GM12878 (cell line): ENCODE results near the gene DIP2C. TPM values are rescaled to one million over a fixed set of nuclear protein-coding genes. Genes with fewer than 3 reads are reported as not detected.

Source experiments
- ATAC-seq: fragments of 200-7000 bp; cut with Tn5 transposase; 3 replicates; pipeline ENCODE4 v1.9.1; 2020; ENCODE audit warnings: mild to moderate bottlenecking, moderate library complexity
- BruUV-seq: library from RNA; stranded (reverse); fragments of 400-500 nt; replicated peaks from 2 replicates; lab custom pipeline; 2021; lab: Mats Ljungman, UMichigan
- CTCF ChIA-PET: fragments of 300-600 bp; sonication (Branson Sonifier 250); formaldehyde crosslinking; extraction: SDS; loops from one replicate; lab custom pipeline; 2021; ENCODE audit warnings: inconsistent platforms; lab: Yijun Ruan, JAX
- POLR2A ChIA-PET: fragments of 350-600 bp; formaldehyde crosslinking; extraction: SDS; loops from one replicate; lab custom pipeline; 2021; ENCODE audit warnings: inconsistent platforms; lab: Charles Lee
- RAD21 ChIA-PET: fragments of 300-600 bp; sonication (Branson Sonifier 250); formaldehyde crosslinking; loops from one replicate; lab custom pipeline; 2023; ENCODE audit warnings: antibody characterized with exemption; ENCODE audit not compliant: unreplicated experiment; lab: Charles Lee
- SMC1A ChIA-PET: fragments of 300-600 bp; sonication (Branson Sonifier 250); formaldehyde crosslinking; loops from one replicate; lab custom pipeline; 2023; ENCODE audit not compliant: unreplicated experiment, uncharacterized antibody; lab: Charles Lee
- DNase-seq: peaks from one replicate; pipeline ENCODE4 v3.0.0-alpha.2; 2011; ENCODE audit warnings: low read depth, low spot score
- FAIRE-seq: peaks from 3 replicates; lab custom pipeline; 2011; peaks lifted over from hg19 to GRCh38; lab: Jason Lieb, UNC
- H2AFZ ChIP-seq: 2 replicates; pipeline ENCODE4 v1.6.0; 2011; ENCODE audit warnings: low read depth, low read length, control low read depth; ENCODE audit not compliant: control insufficient read depth
- H3K27ac ChIP-seq: 2 replicates; pipeline ENCODE4 v1.5.1; 2011; ENCODE audit warnings: control low read depth; ENCODE audit not compliant: control insufficient read depth, insufficient read depth
- H3K27me3 ChIP-seq, 2 experiments: replicated peaks in 1 of 2; 2 replicates each; pipeline versions ENCODE4 v1.6.0 to v1.6.1; 2011; ENCODE audit warnings: low read length in 1 of 2; ENCODE audit not compliant: control insufficient read depth in 2 of 2, insufficient read depth in 2 of 2
- H3K36me3 ChIP-seq, 2 experiments: 2 replicates each; pipeline ENCODE4 v1.5.1; 2011; ENCODE audit warnings: low read length in 1 of 2; ENCODE audit not compliant: control insufficient read depth in 2 of 2, insufficient read depth in 2 of 2
- H3K4me1 ChIP-seq: 2 replicates; pipeline ENCODE4 v1.6.1; 2011; ENCODE audit warnings: mild to moderate bottlenecking, low read length, moderate library complexity, mixed read lengths; ENCODE audit not compliant: control insufficient read depth, insufficient read depth
- H3K4me2 ChIP-seq: 2 replicates; pipeline ENCODE4 v1.6.0; 2011; ENCODE audit warnings: control low read depth; ENCODE audit not compliant: control insufficient read depth, insufficient read depth
- H3K4me3 ChIP-seq: fragments of 200-600 bp; sonication (generic); 2 replicates; pipeline ENCODE4 v1.5.1; 2016
- H3K79me2 ChIP-seq: 2 replicates; pipeline ENCODE4 v1.6.0; 2011; ENCODE audit warnings: low read length; ENCODE audit not compliant: control insufficient read depth, insufficient read depth
- H3K9ac ChIP-seq: 2 replicates; pipeline ENCODE4 v1.8.0; 2011; ENCODE audit warnings: low read length, control low read depth, mixed read lengths; ENCODE audit not compliant: control insufficient read depth, insufficient read depth
- H3K9me3 ChIP-seq: replicated peaks from 3 replicates; pipeline ENCODE4 v1.5.1; 2011; ENCODE audit warnings: mild to moderate bottlenecking, low read length; ENCODE audit not compliant: control insufficient read depth, insufficient read depth
- H4K20me1 ChIP-seq: 2 replicates; pipeline ENCODE4 v1.6.0; 2011; ENCODE audit not compliant: control insufficient read depth, insufficient read depth
- BMI1 ChIP-seq: fragments of 450-650 bp; IDR thresholded peaks from 2 replicates; pipeline ENCODE4 v1.6.1; 2016; ENCODE audit warnings: mild to moderate bottlenecking, moderate library complexity, borderline replicate concordance
- BRCA1 ChIP-seq: IDR thresholded peaks from 2 replicates; pipeline ENCODE4 v1.6.1; 2011; ENCODE audit warnings: low read depth, low read length, improper control_type of control experiment
- CBX3 ChIP-seq: fragments of 200-600 bp; sonication (generic); IDR thresholded peaks from 2 replicates; pipeline ENCODE4 v1.6.1; 2016; ENCODE audit warnings: low read depth, borderline replicate concordance
- GATAD2B ChIP-seq: fragments of 450-650 bp; conservative IDR thresholded peaks from 2 replicates; pipeline ENCODE4 v1.6.1; 2017; ENCODE audit warnings: low read depth, mild to moderate bottlenecking, moderate library complexity
- HDAC2 ChIP-seq: fragments of 200-600 bp; sonication (generic); IDR thresholded peaks from 2 replicates; pipeline ENCODE4 v1.6.1; 2017
- RAD21 ChIP-seq: IDR thresholded peaks from 2 replicates; pipeline ENCODE4 v1.6.1; 2011; ENCODE audit warnings: mild to moderate bottlenecking, low read depth, low read length, moderate library complexity; ENCODE audit not compliant: insufficient read depth
- SREBF1 ChIP-seq: IDR thresholded peaks from 2 replicates; pipeline ENCODE4 v1.6.1; 2012; ENCODE audit warnings: mild to moderate bottlenecking, low read length
- USF1 ChIP-seq: IDR thresholded peaks from 2 replicates; pipeline ENCODE4 v1.6.1; 2011; ENCODE audit warnings: borderline replicate concordance, low read depth, mild to moderate bottlenecking, moderate library complexity, mixed read lengths, low read length; ENCODE audit not compliant: insufficient read depth; ENCODE audit errors: extremely low read length
- ZNF207 ChIP-seq: fragments of 450-650 bp; IDR thresholded peaks from 2 replicates; pipeline ENCODE4 v1.6.1; 2014; ENCODE audit warnings: antibody characterized with exemption, mild to moderate bottlenecking, borderline replicate concordance
- WGBS: methylation state at CpG from one replicate; pipeline ENCODE4 v1.1.6; 2016; ENCODE audit warnings: low lambda C conversion rate; ENCODE audit not compliant: insufficient replicate concordance, insufficient coverage; ENCODE audit errors: missing lambda C conversion rate; 5-methylcytosine and 5-hydroxymethylcytosine counted together
- in situ Hi-C: fragments of 300-500 bp; cut with MboI; formaldehyde crosslinking; loops from 9 replicates; pipeline ENCODE4 v1.14.3; 2018; ENCODE audit warnings: mixed read lengths
- intact Hi-C: fragments of 100-400 bp; cut with micrococcal nuclease; formaldehyde crosslinking; loops from one replicate; pipeline ENCODE4 v1.14.2; 2022; ENCODE audit not compliant: unreplicated experiment
- polyA plus RNA-seq, 11 experiments: library from polyadenylated mRNA; depleted of rRNA in 4 of 11; unstranded in 6 of 11; stranded (reverse) in 5 of 11; fragments of >200 nt; fragmentation: Nextera tagmentation in 4 of 11; fragmentation: Illumina TruSeq in 1 of 11; extraction: Ambion mirVana in 4 of 11; extraction: Trizol in 1 of 11; gene quantifications; 1 replicate in 1 of 11; 2 replicates in 10 of 11; pipeline versions ENCODE4 v1.2.1 to v1.2.3, GENCODE V29; 2011 to 2016; ENCODE audit warnings: inconsistent platforms in 2 of 11, missing spikeins in 2 of 11, low read depth in 1 of 11
- total RNA-seq, 4 experiments: library from RNA; depleted of rRNA in 3 of 4; stranded (reverse); fragments of >200 nt in 3 of 4; fragmentation: Illumina TruSeq in 1 of 4; extraction: Trizol in 1 of 4; gene quantifications; 2 replicates each; pipeline versions ENCODE4 v1.2.1 to v1.2.3, GENCODE V29; 2013 to 2021
- TF ChIP-seq, protein P1 (sequence below): fragments of 450-650 bp; formaldehyde crosslinking; IDR thresholded peaks from 2 replicates; pipeline ENCODE4 v1.5.0; 2022; ENCODE audit warnings: mild to moderate bottlenecking, missing genetic modification characterization

DIP2C gene
- total and polyA plus RNA-seq, 10 of the 15 experiments (the other 5 are each of a cell fraction or from before 2014, with no cell fraction given): 0.01 to 0.10 (median 0.06) TPM

GRCh38 chr10:344582-345200 is 344.8 kb downstream of the DIP2C start:
- RAD21 ChIA-PET: no interaction called here
- FAIRE-seq: no peak
- no peak overlapping the region for H3K4me2 ChIP-seq

GRCh38 chr10:343231-344220 is 345.9 kb downstream of the DIP2C start:
- no peak overlapping the region for H2AFZ ChIP-seq
- TF ChIP-seq BRCA1 (no peak), RAD21 (no peak), ZNF207 (no peak), SREBF1 (no peak), USF1 (no peak), HDAC2 (no peak), GATAD2B (no peak), BMI1 (no peak)
- TF ChIP-seq, protein P1, sequence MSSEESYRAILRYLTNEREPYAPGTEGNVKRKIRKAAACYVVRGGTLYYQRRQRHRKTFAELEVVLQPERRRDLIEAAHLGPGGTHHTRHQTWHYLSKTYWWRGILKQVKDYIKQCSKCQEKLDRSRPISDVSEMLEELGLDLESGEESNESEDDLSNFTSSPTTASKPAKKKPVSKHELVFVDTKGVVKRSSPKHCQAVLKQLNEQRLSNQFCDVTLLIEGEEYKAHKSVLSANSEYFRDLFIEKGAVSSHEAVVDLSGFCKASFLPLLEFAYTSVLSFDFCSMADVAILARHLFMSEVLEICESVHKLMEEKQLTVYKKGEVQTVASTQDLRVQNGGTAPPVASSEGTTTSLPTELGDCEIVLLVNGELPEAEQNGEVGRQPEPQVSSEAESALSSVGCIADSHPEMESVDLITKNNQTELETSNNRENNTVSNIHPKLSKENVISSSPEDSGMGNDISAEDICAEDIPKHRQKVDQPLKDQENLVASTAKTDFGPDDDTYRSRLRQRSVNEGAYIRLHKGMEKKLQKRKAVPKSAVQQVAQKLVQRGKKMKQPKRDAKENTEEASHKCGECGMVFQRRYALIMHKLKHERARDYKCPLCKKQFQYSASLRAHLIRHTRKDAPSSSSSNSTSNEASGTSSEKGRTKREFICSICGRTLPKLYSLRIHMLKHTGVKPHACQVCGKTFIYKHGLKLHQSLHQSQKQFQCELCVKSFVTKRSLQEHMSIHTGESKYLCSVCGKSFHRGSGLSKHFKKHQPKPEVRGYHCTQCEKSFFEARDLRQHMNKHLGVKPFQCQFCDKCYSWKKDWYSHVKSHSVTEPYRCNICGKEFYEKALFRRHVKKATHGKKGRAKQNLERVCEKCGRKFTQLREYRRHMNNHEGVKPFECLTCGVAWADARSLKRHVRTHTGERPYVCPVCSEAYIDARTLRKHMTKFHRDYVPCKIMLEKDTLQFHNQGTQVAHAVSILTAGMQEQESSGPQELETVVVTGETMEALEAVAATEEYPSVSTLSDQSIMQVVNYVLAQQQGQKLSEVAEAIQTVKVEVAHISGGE (CRISPR knock-in tag): no peak

More at GRCh38 chr10:344582-345200, 344.8 kb downstream of the DIP2C start:
- no peaks in the 10 kb centered on the region for H3K27me3 ChIP-seq
- no peaks in the 10 kb centered on the region for H3K9me3 ChIP-seq
- ChIA-PET SMC1A (interaction anchor here (1.1 kb wide), 1 partner anchor 11 kb away, joined by 3 read pairs; no protein-coding TSS in a partner anchor), CTCF (interaction anchor here (0.9 kb wide), 1 partner anchor 9 kb away, joined by 3 read pairs; no protein-coding TSS in a partner anchor), POLR2A (no interaction called here)
- no peak overlapping the region for H3K27ac ChIP-seq
- H3K36me3 ChIP-seq: no peaks in the 10 kb centered on the region; a peak in 1 of 4 replicates
- H3K4me1 ChIP-seq: no peaks in the 10 kb centered on the region
- BruUV-seq: no TSS peak
- no peak overlapping the region for H3K9ac ChIP-seq
- WGBS: 85% methylated on average over 27 of the region's 27 CpGs
- in situ Hi-C loops: no loop called here
- no peaks in the 10 kb centered on the region for H4K20me1 ChIP-seq
- no peaks in the 10 kb centered on the region for H3K79me2 ChIP-seq
- DNase-seq (no peak), ATAC-seq (no peak)
- no peak overlapping the region for H2AFZ ChIP-seq
- no peak overlapping the region for H3K4me3 ChIP-seq
- intact Hi-C loops: no loop called here
- TF ChIP-seq CBX3 (no peak), SREBF1 (no peak)

More at GRCh38 chr10:343231-344220, 345.9 kb downstream of the DIP2C start:
- Histone ChIP-seq H3K4me2 (no peak overlapping the region), H3K79me2 (no peaks in the 10 kb centered on the region), H3K4me1 (no peaks in the 10 kb centered on the region), H4K20me1 (no peaks in the 10 kb centered on the region), H3K4me3 (no peak overlapping the region), H3K9me3 (no peaks in the 10 kb centered on the region), H3K9ac (no peak overlapping the region), H3K36me3 (no peaks in the 10 kb centered on the region; a peak in 1 of 4 replicates), H3K27me3 (no peaks in the 10 kb centered on the region), H3K27ac (no peak overlapping the region)
- RAD21 ChIA-PET: no interaction called here
- intact Hi-C loops: no loop called here
- BruUV-seq: no TSS peak
- no peak for ATAC-seq
- 82% methylated on average over 16 of the region's 16 CpGs for WGBS
- no peak for DNase-seq
- FAIRE-seq: no peak
- SMC1A ChIA-PET: interaction anchor here (1.1 kb wide), 1 partner anchor 10 kb away, joined by 3 read pairs; no protein-coding TSS in a partner anchor
- in situ Hi-C loops: no loop called here
- CTCF ChIA-PET: interaction anchor here (0.9 kb wide), 1 partner anchor 10 kb away, joined by 3 read pairs; no protein-coding TSS in a partner anchor
- POLR2A ChIA-PET: no interaction called here
